Transverse colon (tissue), 4 donors: ENCODE measurements around the gene FAM171A1. TPM values are rescaled to one million over a fixed set of nuclear protein-coding genes. Genes with fewer than 3 reads are reported as not detected.

Source experiments
- DNase-seq: peaks from one replicate; pipeline ENCODE4 v3.0.0-alpha.2; 2019
- H3K27ac ChIP-seq, 4 donors: fragments of 200-600 bp; sonication (generic); 2 replicates each; pipeline ENCODE4 v1.5.1; 2016 to 2018; ENCODE audit warnings: inconsistent platforms in 4 of 4
- H3K27me3 ChIP-seq: fragments of 200-600 bp; sonication (generic); 2 replicates; pipeline ENCODE4 v1.5.1; 2017; ENCODE audit warnings: inconsistent platforms
- H3K36me3 ChIP-seq, 4 donors: fragments of 200-600 bp; sonication (generic); 2 replicates each; pipeline ENCODE4 v1.5.1; 2017 to 2019; ENCODE audit warnings: inconsistent platforms in 4 of 4
- H3K4me1 ChIP-seq, 4 donors: fragments of 200-600 bp; sonication (generic); 2 replicates each; pipeline ENCODE4 v1.5.1; 2017 to 2020; ENCODE audit warnings: inconsistent platforms in 4 of 4
- H3K4me3 ChIP-seq, 4 donors: fragments of 200-600 bp; sonication (generic); 1 replicate in 1 of 4; 2 replicates in 3 of 4; pipeline versions ENCODE4 v1.5.1 to v1.6.1; 2017 to 2019; ENCODE audit warnings: inconsistent platforms in 4 of 4
- H3K9me3 ChIP-seq, 2 donors: fragments of 200-600 bp; sonication (generic); 2 replicates each; pipeline ENCODE4 v1.5.1; 2017 to 2019; ENCODE audit warnings: inconsistent platforms in 2 of 2
- CTCF ChIP-seq, 5 experiments: fragments of 200-600 bp in 3 of 5; fragments of 450-650 bp in 2 of 5; sonication (generic) in 3 of 5; IDR thresholded peaks; 1 replicate in 2 of 5; 2 replicates in 3 of 5; pipeline ENCODE4 v1.5.1; 2016 to 2017; ENCODE audit warnings: antibody characterized with exemption in 5 of 5, inconsistent platforms in 3 of 5, mild to moderate bottlenecking in 2 of 5, moderate library complexity in 1 of 5
- EP300 ChIP-seq: sonication (generic); formaldehyde crosslinking; IDR thresholded peaks from one replicate; pipeline ENCODE4 v1.6.1; 2017; ENCODE audit warnings: antibody characterized with exemption, low read depth
- POLR2A ChIP-seq: fragments of 450-650 bp; IDR thresholded peaks from one replicate; pipeline ENCODE4 v1.6.1; 2016; ENCODE audit warnings: antibody characterized with exemption, mild to moderate bottlenecking, moderate library complexity
- POLR2AphosphoS5 ChIP-seq, 3 donors: sonication (generic); formaldehyde crosslinking; IDR thresholded peaks; one replicate each; pipeline ENCODE4 v1.6.1; 2016; ENCODE audit warnings: antibody characterized with exemption in 3 of 3
- WGBS, 2 donors: methylation state at CpG; one replicate each; pipeline ENCODE4 v1.1.5; 2018; ENCODE audit warnings: low coverage in 1 of 2; 5-methylcytosine and 5-hydroxymethylcytosine counted together
- in situ Hi-C, 4 donors: fragments of 200-750 bp; cut with MboI; loops; one replicate each; pipeline versions ENCODE4 v1.15.0 to v1.15.1; 2017; ENCODE audit warnings: low sequenced_read_pairs in 3 of 4, low pct_ligation_motif_present in 1 of 4, low pct_unique_long_range_greater_than_20kb in 1 of 4
- intact Hi-C: fragments of 100-400 bp; cut with DNase I; formaldehyde crosslinking; loops from one replicate; pipeline ENCODE4 v1.15.1; 2023; ENCODE audit warnings: low total_unique reads
- total RNA-seq, 4 donors: library from RNA; depleted of rRNA; stranded (reverse); fragments of >200 nt; gene quantifications; one replicate each; pipeline ENCODE4 v1.1.0, GENCODE V29; 2016

Gene FAM171A1
- total RNA-seq, 4 donors from 2014 or later: 29.2 to 42.2 (median 38.2) TPM

- Histone ChIP-seq H3K27me3 (no peaks in the 10 kb centered on the region), H3K27ac (no peak overlapping the region), H3K9me3 (no peaks in the 10 kb centered on the region), H3K36me3 (no peaks in the 10 kb centered on the region), H3K4me3 (no peak overlapping the region), H3K4me1 (no peaks in the 10 kb centered on the region)
- intact Hi-C loops (no loop called here), in situ Hi-C loops (loop anchor here in 1 of 4 donors (25.0 kb wide), 1 partner anchor 110 kb away; the partner anchor contains the start of gene FAM171A1)
- TF ChIP-seq CTCF (IDR thresholded peaks at IDR 0.05) (no peak), EP300 (no peak), POLR2AphosphoS5 (IDR thresholded peaks at IDR 0.05) (no peak), POLR2A (no peak)
- 80 to 89% methylated on average over 6 to 11 of the region's 11 CpGs for WGBS, 2 donors
- DNase-seq: no peak
Measured at GRCh38 chr10:15251791-15252380, 119.2 kb downstream of the FAM171A1 start.

- H3K27ac ChIP-seq: no peak overlapping the region
- no peaks in the 10 kb centered on the region for H3K9me3 ChIP-seq
- H3K36me3 ChIP-seq: no peaks in the 10 kb centered on the region
- intact Hi-C loops: no loop called here
- WGBS, 2 donors: 69 to 73% methylated on average over 2 to 3 of the region's 3 CpGs
- no peak for DNase-seq
- no peak for TF ChIP-seq POLR2A
- no peak for TF ChIP-seq POLR2AphosphoS5 (IDR thresholded peaks at IDR 0.05)
- no peak for TF ChIP-seq EP300
- TF ChIP-seq CTCF (IDR thresholded peaks at IDR 0.05): no peak
- no peaks in the 10 kb centered on the region for H3K4me1 ChIP-seq
- in situ Hi-C loops: no loop called here
- no peaks in the 10 kb centered on the region for H3K27me3 ChIP-seq
- no peak overlapping the region for H3K4me3 ChIP-seq
Measured at GRCh38 chr10:15245530-15245929, 125.6 kb downstream of the FAM171A1 start.

- DNase-seq: no peak
- Histone ChIP-seq H3K4me1 (no peaks in the 10 kb centered on the region), H3K27ac (no peak overlapping the region), H3K27me3 (no peaks in the 10 kb centered on the region), H3K9me3 (no peaks in the 10 kb centered on the region), H3K36me3 (no peaks in the 10 kb centered on the region), H3K4me3 (no peak overlapping the region)
- WGBS, 2 donors: 88 to 94% methylated on average over 3 to 12 of the region's 12 CpGs
- in situ Hi-C loops: no loop called here
- intact Hi-C loops: no loop called here
- TF ChIP-seq POLR2AphosphoS5 (IDR thresholded peaks at IDR 0.05) (no peak), EP300 (no peak), CTCF (IDR thresholded peaks at IDR 0.05) (no peak), POLR2A (no peak)
Measured at GRCh38 chr10:15244635-15245197, 126.4 kb downstream of the FAM171A1 start.

- H3K27ac ChIP-seq: no peak overlapping the region
- intact Hi-C loops: no loop called here
- 90 to 91% methylated on average over 7 to 12 of the region's 12 CpGs for WGBS, 2 donors
- no peak for TF ChIP-seq POLR2AphosphoS5 (IDR thresholded peaks at IDR 0.05)
- TF ChIP-seq EP300: no peak
- no peak for TF ChIP-seq POLR2A
- TF ChIP-seq CTCF (IDR thresholded peaks at IDR 0.05): no peak
- H3K36me3 ChIP-seq: no peaks in the 10 kb centered on the region
- H3K9me3 ChIP-seq: no peaks in the 10 kb centered on the region
- H3K27me3 ChIP-seq: no peaks in the 10 kb centered on the region
- H3K4me3 ChIP-seq: no peak overlapping the region
- no peaks in the 10 kb centered on the region for H3K4me1 ChIP-seq
- DNase-seq: no peak
- in situ Hi-C loops: no loop called here
Measured at GRCh38 chr10:15242261-15242840, 128.7 kb downstream of the FAM171A1 start.
